ENCODE results near the gene DDAH1. TPM values are rescaled to one million over a fixed set of nuclear protein-coding genes. Genes with fewer than 3 reads are reported as not detected.

The DDAH1 gene
- total and polyA plus RNA-seq, 4 donors = 25.8 to 42.7 (median 31.7) TPM

GRCh38 chr1:85358702-85359438 lies 106.1 kb downstream of the DDAH1 start:
- DNase-seq (ENCODE audit: low spot score) = no peak
- Histone ChIP-seq H3K9ac (ENCODE audit: low read depth in 1 of 2, low read length in 2 of 2) (no peak overlapping the region), H3K36me3 (ENCODE audit: control insufficient read depth in 4 of 4, insufficient read depth in 3 of 4, low read depth in 1 of 4, low read length in 3 of 4) (no peaks in the 10 kb centered on the region), H3K4me1 (ENCODE audit: control insufficient read depth in 4 of 4, insufficient read depth in 4 of 4, low read length in 3 of 4) (peaks cover 4 to 23% (median 7%) of the 10 kb centered on the region in 4 donors), H3K4me3 (ENCODE audit: low read depth in 1 of 3, low read length in 3 of 3) (no peak overlapping the region), H3K27me3 (ENCODE audit: control insufficient read depth in 4 of 4, insufficient read depth in 4 of 4, low read length in 3 of 4) (no peaks in the 10 kb centered on the region), H3K9me3 (ENCODE audit: control insufficient read depth in 4 of 4, low read length in 3 of 4) (no peaks in the 10 kb centered on the region), H3K27ac (ENCODE audit: low read depth in 1 of 2, low read length in 2 of 2) (no peak overlapping the region)
- TF ChIP-seq YY1 (IDR thresholded peaks at IDR 0.05) = no peak
- TF ChIP-seq REST (IDR thresholded peaks at IDR 0.05) = no peak
- TF ChIP-seq HNF4A (conservative IDR thresholded peaks at IDR 0.05) = no peak
- no peak for TF ChIP-seq RAD21 (IDR thresholded peaks at IDR 0.05)
- no peak for TF ChIP-seq FOXA1 (IDR thresholded peaks at IDR 0.05)
- no peak for TF ChIP-seq CTCF (IDR thresholded peaks at IDR 0.05; ENCODE audit: low read depth, low read length, missing input control)
- TF ChIP-seq RXRA (IDR thresholded peaks at IDR 0.05) = no peak
- no peak for TF ChIP-seq GABPA (IDR thresholded peaks at IDR 0.05 in 1 of 2, conservative IDR thresholded peaks at IDR 0.05 in 1 of 2)
- WGBS = over 99% methylated on average over 5 of the region's 5 CpGs

- 99% methylated on average over 2 of the region's 2 CpGs for WGBS
- H3K4me1 ChIP-seq (ENCODE audit: control insufficient read depth in 4 of 4, insufficient read depth in 4 of 4, low read length in 3 of 4) = peaks cover 4 to 23% (median 5%) of the 10 kb centered on the region in 4 donors
- H3K4me3 ChIP-seq (ENCODE audit: low read depth in 1 of 3, low read length in 3 of 3) = no peak overlapping the region
- H3K27me3 ChIP-seq (ENCODE audit: control insufficient read depth in 4 of 4, insufficient read depth in 4 of 4, low read length in 3 of 4) = no peaks in the 10 kb centered on the region
- no peak overlapping the region for H3K9ac ChIP-seq (ENCODE audit: low read depth in 1 of 2, low read length in 2 of 2)
- H3K27ac ChIP-seq (ENCODE audit: low read depth in 1 of 2, low read length in 2 of 2) = no peak overlapping the region
- H3K36me3 ChIP-seq (ENCODE audit: control insufficient read depth in 4 of 4, insufficient read depth in 3 of 4, low read depth in 1 of 4, low read length in 3 of 4) = no peaks in the 10 kb centered on the region
- no peak for TF ChIP-seq FOXA2 (IDR thresholded peaks at IDR 0.05)
- no peak for TF ChIP-seq FOXA1 (IDR thresholded peaks at IDR 0.05)
- no peak for TF ChIP-seq CTCF (IDR thresholded peaks at IDR 0.05; ENCODE audit: low read depth, low read length, missing input control)
- no peak for TF ChIP-seq RXRA (IDR thresholded peaks at IDR 0.05)
- no peak for TF ChIP-seq TAF1 (conservative IDR thresholded peaks at IDR 0.05)
- TF ChIP-seq YY1 (IDR thresholded peaks at IDR 0.05) = no peak
- no peak for TF ChIP-seq HNF4G (IDR thresholded peaks at IDR 0.05)
- DNase-seq (ENCODE audit: low spot score) = no peak
- H3K9me3 ChIP-seq (ENCODE audit: control insufficient read depth in 4 of 4, low read length in 3 of 4) = no peaks in the 10 kb centered on the region
Measured at GRCh38 chr1:85357817-85358216, 107.1 kb downstream of the DDAH1 start.
